SK-N-SH treated with all-trans-retinoic acid at 6 μM for 48 hours (cell line): ENCODE data around the gene IKZF3.

Experiments
- ATAC-seq: fragments of 200-7000 bp; cut with Tn5 transposase; 3 replicates; pipeline ENCODE4 v1.9.1; 2020; ENCODE audit warnings: mild to moderate bottlenecking, moderate library complexity
- BACH2 ChIP-seq: fragments of 250-450 bp; sonication (Bioruptor Pico); IDR thresholded peaks from 2 replicates; pipeline ENCODE4 v1.9.0; 2021; ENCODE audit warnings: mild to moderate bottlenecking, borderline replicate concordance
- CREB5 ChIP-seq: fragments of 250-450 bp; sonication (Bioruptor Pico); IDR thresholded peaks from 2 replicates; pipeline ENCODE4 v1.5.1; 2020; ENCODE audit warnings: low read depth, mild to moderate bottlenecking, moderate library complexity
- CSDC2 ChIP-seq: fragments of 250-450 bp; sonication (Bioruptor Pico); IDR thresholded peaks from 2 replicates; pipeline ENCODE4 v1.5.0; 2020; ENCODE audit warnings: mild to moderate bottlenecking, moderate library complexity
- CSRNP3 ChIP-seq: fragments of 250-450 bp; sonication (Bioruptor Pico); IDR thresholded peaks from 2 replicates; pipeline ENCODE4 v1.5.1; 2021; ENCODE audit warnings: mild to moderate bottlenecking, moderate library complexity
- ESRRG ChIP-seq: fragments of 250-450 bp; sonication (Bioruptor Pico); IDR thresholded peaks from 2 replicates; pipeline ENCODE4 v1.6.1; 2021; ENCODE audit warnings: mild to moderate bottlenecking
- GLIS3 ChIP-seq: fragments of 250-450 bp; sonication (Bioruptor Pico); IDR thresholded peaks from 2 replicates; pipeline ENCODE4 v1.5.0; 2020; ENCODE audit warnings: mild to moderate bottlenecking, moderate library complexity
- ISL1 ChIP-seq: fragments of 250-450 bp; sonication (Bioruptor Pico); IDR thresholded peaks from 2 replicates; pipeline ENCODE4 v2.1.2; 2022; ENCODE audit warnings: mild to moderate bottlenecking, moderate library complexity
- OSR1 ChIP-seq: fragments of 250-450 bp; sonication (Bioruptor Pico); IDR thresholded peaks from 2 replicates; pipeline ENCODE4 v1.8.0; 2022; ENCODE audit warnings: moderate library complexity, mild to moderate bottlenecking, inconsistent platforms
- PATZ1 ChIP-seq: fragments of 250-450 bp; sonication (Bioruptor Pico); IDR thresholded peaks from 2 replicates; pipeline ENCODE4 v1.8.0; 2020; ENCODE audit warnings: mild to moderate bottlenecking, moderate library complexity, borderline replicate concordance
- PPARA ChIP-seq: fragments of 250-450 bp; sonication (Bioruptor Pico); IDR thresholded peaks from 2 replicates; pipeline ENCODE4 v1.5.0; 2020; ENCODE audit warnings: mild to moderate bottlenecking, borderline replicate concordance
- RARB ChIP-seq: fragments of 250-450 bp; sonication (Bioruptor Pico); IDR thresholded peaks from 2 replicates; pipeline ENCODE4 v1.8.0; 2021; ENCODE audit warnings: mild to moderate bottlenecking, moderate library complexity
- SNAI2 ChIP-seq: fragments of 250-450 bp; sonication (Bioruptor Pico); IDR thresholded peaks from 2 replicates; pipeline ENCODE4 v1.5.0; 2020; ENCODE audit warnings: mild to moderate bottlenecking, moderate library complexity
- TCF4 ChIP-seq: fragments of 250-450 bp; sonication (Bioruptor Pico); IDR thresholded peaks from 2 replicates; pipeline ENCODE4 v1.8.0; 2021; ENCODE audit warnings: mild to moderate bottlenecking, moderate library complexity, borderline replicate concordance
- TOX ChIP-seq: fragments of 250-450 bp; sonication (Bioruptor Pico); IDR thresholded peaks from 2 replicates; pipeline ENCODE4 v1.8.0; 2021; ENCODE audit warnings: mild to moderate bottlenecking, moderate library complexity, borderline replicate concordance
- ZC3H10 ChIP-seq: fragments of 250-450 bp; sonication (Bioruptor Pico); IDR thresholded peaks from 2 replicates; pipeline ENCODE4 v1.5.1; 2021; ENCODE audit warnings: mild to moderate bottlenecking, moderate library complexity
- ZFP3 ChIP-seq: fragments of 250-450 bp; sonication (Bioruptor Pico); IDR thresholded peaks from 2 replicates; pipeline ENCODE4 v1.5.0; 2020; ENCODE audit warnings: mild to moderate bottlenecking, moderate library complexity
- ZFP30 ChIP-seq: fragments of 450-650 bp; formaldehyde crosslinking; IDR thresholded peaks from 2 replicates; pipeline ENCODE4 v1.5.0; 2022; ENCODE audit warnings: mild to moderate bottlenecking, moderate library complexity
- ZNF565 ChIP-seq: fragments of 450-650 bp; formaldehyde crosslinking; conservative IDR thresholded peaks from 2 replicates; pipeline ENCODE4 v1.5.0; 2020; ENCODE audit warnings: low read depth, mild to moderate bottlenecking, moderate library complexity
- ZNF70 ChIP-seq: fragments of 450-650 bp; formaldehyde crosslinking; IDR thresholded peaks from 2 replicates; pipeline ENCODE4 v1.5.0; 2020; ENCODE audit warnings: mild to moderate bottlenecking, moderate library complexity
- ZNF8 ChIP-seq: fragments of 450-650 bp; formaldehyde crosslinking; IDR thresholded peaks from 2 replicates; pipeline ENCODE4 v1.5.0; 2020; ENCODE audit warnings: mild to moderate bottlenecking, moderate library complexity
- TF ChIP-seq, protein P1 (sequence below): fragments of 250-450 bp; sonication (Bioruptor Pico); IDR thresholded peaks from 2 replicates; pipeline ENCODE4 v1.5.0; 2020; ENCODE audit warnings: mild to moderate bottlenecking, moderate library complexity
- TF ChIP-seq, protein P2 (sequence below): fragments of 250-450 bp; sonication (Bioruptor Pico); IDR thresholded peaks from 2 replicates; pipeline ENCODE4 v1.8.0; 2021; ENCODE audit warnings: low read depth, mild to moderate bottlenecking, moderate library complexity, borderline replicate concordance

Gene IKZF3

GRCh38 chr17:39747745-39748144, 116.4 kb downstream of the IKZF3 start:
- no peak for ATAC-seq
- TF ChIP-seq SNAI2 (CRISPR knock-in tag): no peak
- TF ChIP-seq OSR1 (CRISPR knock-in tag): no peak
- TF ChIP-seq TCF4 (CRISPR knock-in tag): no peak
- no peak for TF ChIP-seq ESRRG (CRISPR knock-in tag)
- TF ChIP-seq PPARA: no peak

- TF ChIP-seq SNAI2 (CRISPR knock-in tag) (no peak), ZNF565 (CRISPR knock-in tag) (no peak), ZNF70 (CRISPR knock-in tag) (no peak), ISL1 (no peak), ZC3H10 (no peak), PPARA (no peak), TOX (CRISPR knock-in tag) (no peak), CSRNP3 (CRISPR knock-in tag) (no peak), OSR1 (CRISPR knock-in tag) (no peak), PATZ1 (no peak), CSDC2 (no peak), ZFP3 (CRISPR knock-in tag) (no peak), TCF4 (CRISPR knock-in tag) (no peak), RARB (CRISPR knock-in tag) (no peak), ZNF8 (CRISPR knock-in tag) (no peak), BACH2 (CRISPR knock-in tag) (no peak), CREB5 (no peak)
- TF ChIP-seq, protein P1, sequence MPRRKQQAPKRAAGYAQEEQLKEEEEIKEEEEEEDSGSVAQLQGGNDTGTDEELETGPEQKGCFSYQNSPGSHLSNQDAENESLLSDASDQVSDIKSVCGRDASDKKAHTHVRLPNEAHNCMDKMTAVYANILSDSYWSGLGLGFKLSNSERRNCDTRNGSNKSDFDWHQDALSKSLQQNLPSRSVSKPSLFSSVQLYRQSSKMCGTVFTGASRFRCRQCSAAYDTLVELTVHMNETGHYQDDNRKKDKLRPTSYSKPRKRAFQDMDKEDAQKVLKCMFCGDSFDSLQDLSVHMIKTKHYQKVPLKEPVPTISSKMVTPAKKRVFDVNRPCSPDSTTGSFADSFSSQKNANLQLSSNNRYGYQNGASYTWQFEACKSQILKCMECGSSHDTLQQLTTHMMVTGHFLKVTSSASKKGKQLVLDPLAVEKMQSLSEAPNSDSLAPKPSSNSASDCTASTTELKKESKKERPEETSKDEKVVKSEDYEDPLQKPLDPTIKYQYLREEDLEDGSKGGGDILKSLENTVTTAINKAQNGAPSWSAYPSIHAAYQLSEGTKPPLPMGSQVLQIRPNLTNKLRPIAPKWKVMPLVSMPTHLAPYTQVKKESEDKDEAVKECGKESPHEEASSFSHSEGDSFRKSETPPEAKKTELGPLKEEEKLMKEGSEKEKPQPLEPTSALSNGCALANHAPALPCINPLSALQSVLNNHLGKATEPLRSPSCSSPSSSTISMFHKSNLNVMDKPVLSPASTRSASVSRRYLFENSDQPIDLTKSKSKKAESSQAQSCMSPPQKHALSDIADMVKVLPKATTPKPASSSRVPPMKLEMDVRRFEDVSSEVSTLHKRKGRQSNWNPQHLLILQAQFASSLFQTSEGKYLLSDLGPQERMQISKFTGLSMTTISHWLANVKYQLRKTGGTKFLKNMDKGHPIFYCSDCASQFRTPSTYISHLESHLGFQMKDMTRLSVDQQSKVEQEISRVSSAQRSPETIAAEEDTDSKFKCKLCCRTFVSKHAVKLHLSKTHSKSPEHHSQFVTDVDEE (CRISPR knock-in tag): no peak
- TF ChIP-seq, protein P2, sequence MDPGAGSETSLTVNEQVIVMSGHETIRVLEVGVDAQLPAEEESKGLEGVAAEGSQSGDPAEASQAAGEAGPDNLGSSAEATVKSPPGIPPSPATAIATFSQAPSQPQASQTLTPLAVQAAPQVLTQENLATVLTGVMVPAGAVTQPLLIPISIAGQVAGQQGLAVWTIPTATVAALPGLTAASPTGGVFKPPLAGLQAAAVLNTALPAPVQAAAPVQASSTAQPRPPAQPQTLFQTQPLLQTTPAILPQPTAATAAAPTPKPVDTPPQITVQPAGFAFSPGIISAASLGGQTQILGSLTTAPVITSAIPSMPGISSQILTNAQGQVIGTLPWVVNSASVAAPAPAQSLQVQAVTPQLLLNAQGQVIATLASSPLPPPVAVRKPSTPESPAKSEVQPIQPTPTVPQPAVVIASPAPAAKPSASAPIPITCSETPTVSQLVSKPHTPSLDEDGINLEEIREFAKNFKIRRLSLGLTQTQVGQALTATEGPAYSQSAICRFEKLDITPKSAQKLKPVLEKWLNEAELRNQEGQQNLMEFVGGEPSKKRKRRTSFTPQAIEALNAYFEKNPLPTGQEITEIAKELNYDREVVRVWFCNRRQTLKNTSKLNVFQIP (CRISPR knock-in tag): no peak
- no peak for ATAC-seq
Observed at GRCh38 chr17:39746145-39746461, 118.0 kb downstream of the IKZF3 start.

GRCh38 chr17:39745335-39746144, 118.6 kb downstream of the IKZF3 start:
- ATAC-seq: no peak
- TF ChIP-seq CSDC2 (no peak), TOX (CRISPR knock-in tag) (no peak), ZFP30 (CRISPR knock-in tag) (no peak), SNAI2 (CRISPR knock-in tag) (no peak), OSR1 (CRISPR knock-in tag) (no peak), PATZ1 (no peak), CREB5 (no peak), ESRRG (CRISPR knock-in tag) (no peak), ZNF8 (CRISPR knock-in tag) (no peak), ISL1 (no peak), GLIS3 (CRISPR knock-in tag) (no peak)
- TF ChIP-seq, protein P1 (CRISPR knock-in tag): no peak
